ENCODE measurements around the gene KIAA1671.

KIAA1671 gene

GRCh38 chr22:25182131-25183110 lies 229.9 kb downstream of the KIAA1671 start:
- in situ Hi-C loops (cut with HindIII; ENCODE audit: low sequenced_read_pairs), result no loop called here
- no peak for DNase-seq (ENCODE audit: low read depth, low spot score)
- no peak overlapping the region for H3K4me3 ChIP-seq (ENCODE audit: low read depth, low read length)
- no peak for TF ChIP-seq CTCF (IDR thresholded peaks at IDR 0.05; ENCODE audit: low read depth, low read length)

- TF ChIP-seq CTCF (IDR thresholded peaks at IDR 0.05; ENCODE audit: low read depth, low read length), result no peak
- DNase-seq (ENCODE audit: low read depth, low spot score), result no peak
- in situ Hi-C loops (cut with HindIII; ENCODE audit: low sequenced_read_pairs), result no loop called here
- no peak overlapping the region for H3K4me3 ChIP-seq (ENCODE audit: low read depth, low read length)
These were observed 231.6 kb downstream of the KIAA1671 start for GRCh38 chr22:25183949-25184619.

- no peak for TF ChIP-seq CTCF (IDR thresholded peaks at IDR 0.05; ENCODE audit: low read depth, low read length)
- DNase-seq (ENCODE audit: low read depth, low spot score), result no peak
- no peak overlapping the region for H3K4me3 ChIP-seq (ENCODE audit: low read depth, low read length)
- in situ Hi-C loops (cut with HindIII; ENCODE audit: low sequenced_read_pairs), result no loop called here
These were observed 233.6 kb downstream of the KIAA1671 start for GRCh38 chr22:25186140-25186539.

GRCh38 chr22:25187469-25187868 lies 235.0 kb downstream of the KIAA1671 start:
- TF ChIP-seq CTCF (IDR thresholded peaks at IDR 0.05; ENCODE audit: low read depth, low read length), result no peak
- no peak for DNase-seq (ENCODE audit: low read depth, low spot score)
- no peak overlapping the region for H3K4me3 ChIP-seq (ENCODE audit: low read depth, low read length)
- in situ Hi-C loops (cut with HindIII; ENCODE audit: low sequenced_read_pairs), result no loop called here

- no peak overlapping the region for H3K4me3 ChIP-seq (ENCODE audit: low read depth, low read length)
- DNase-seq (ENCODE audit: low read depth, low spot score), result no peak
- in situ Hi-C loops (cut with HindIII; ENCODE audit: low sequenced_read_pairs), result no loop called here
- TF ChIP-seq CTCF (IDR thresholded peaks at IDR 0.05; ENCODE audit: low read depth, low read length), result no peak
These were observed 239.9 kb downstream of the KIAA1671 start for GRCh38 chr22:25192406-25192805.

- no peak for DNase-seq (ENCODE audit: low read depth, low spot score)
- in situ Hi-C loops (cut with HindIII; ENCODE audit: low sequenced_read_pairs), result no loop called here
- no peak overlapping the region for H3K4me3 ChIP-seq (ENCODE audit: low read depth, low read length)
- no peak for TF ChIP-seq CTCF (IDR thresholded peaks at IDR 0.05; ENCODE audit: low read depth, low read length)
These were observed 240.6 kb downstream of the KIAA1671 start for GRCh38 chr22:25193130-25193529.

Measured in astrocyte of the spinal cord (primary cell).